Globus pallidus (tissue), 1 donor: ENCODE data around the gene RNF19B.

Experiments
- DNase-seq: peaks from one replicate; pipeline ENCODE4 v3.0.0-alpha.2; 2015; ENCODE audit warnings: low spot score

RNF19B gene

GRCh38 chr1:32900371-32900955 is 64.1 kb downstream of the RNF19B start:
- no peak for DNase-seq

DNA sequence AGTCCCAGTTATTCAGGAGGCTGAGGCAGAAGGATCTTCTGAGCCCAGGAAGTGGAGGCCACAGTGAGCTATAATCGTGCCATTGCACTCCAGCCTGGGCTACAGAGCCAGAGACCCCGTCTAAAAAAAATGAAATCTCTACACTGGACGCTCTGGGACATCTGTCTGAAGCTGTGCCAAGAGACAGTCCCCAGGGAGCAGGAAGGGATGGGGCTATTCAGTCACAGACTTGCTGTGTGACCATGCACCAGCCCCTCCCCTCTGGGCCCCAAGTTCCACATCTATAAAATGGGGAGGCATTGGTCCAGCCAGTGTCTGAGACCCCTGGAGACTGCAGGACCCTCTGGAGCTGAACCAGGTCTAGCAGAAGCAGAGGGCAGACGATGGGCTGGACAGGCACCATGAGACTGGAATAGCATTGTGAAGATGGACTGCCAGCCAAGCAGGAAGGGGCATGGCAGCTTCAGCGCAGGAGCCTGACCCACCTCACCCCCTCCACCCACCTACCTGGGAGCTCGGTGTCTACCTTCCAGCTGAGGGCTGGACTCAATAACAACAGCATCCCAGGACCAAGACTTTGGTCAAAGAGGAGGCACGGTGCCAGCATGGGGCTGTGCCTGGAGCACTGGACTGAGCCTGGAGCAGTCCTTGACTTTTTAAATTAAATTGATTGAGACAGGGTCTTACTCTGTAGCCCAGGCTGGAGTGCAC is 64.9 kb downstream of the RNF19B start:
- DNase-seq: no peak

- DNase-seq: no peak
These were observed 65.7 kb downstream of the RNF19B start for GRCh38 chr1:32898958-32899357.

DNA sequence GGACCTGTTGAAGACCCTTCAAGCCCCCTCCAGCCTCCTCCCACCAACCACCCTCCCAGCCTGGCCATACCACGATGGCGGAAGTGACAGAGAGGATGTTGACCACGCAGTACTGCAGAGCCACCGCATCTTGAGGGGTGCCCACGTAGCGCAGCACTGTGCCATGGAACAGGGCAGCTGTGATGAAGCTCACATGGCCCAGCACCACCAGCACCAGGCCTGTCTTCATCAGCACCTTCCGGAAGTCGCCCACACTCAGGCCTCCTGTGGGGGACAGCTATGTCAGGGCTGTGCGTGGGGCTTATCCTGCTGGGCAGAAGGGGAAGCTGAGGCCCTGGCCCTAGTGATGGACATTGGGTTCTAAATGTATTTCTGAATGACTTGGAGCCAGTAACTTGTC is 66.6 kb downstream of the RNF19B start:
- no peak for DNase-seq

DNA sequence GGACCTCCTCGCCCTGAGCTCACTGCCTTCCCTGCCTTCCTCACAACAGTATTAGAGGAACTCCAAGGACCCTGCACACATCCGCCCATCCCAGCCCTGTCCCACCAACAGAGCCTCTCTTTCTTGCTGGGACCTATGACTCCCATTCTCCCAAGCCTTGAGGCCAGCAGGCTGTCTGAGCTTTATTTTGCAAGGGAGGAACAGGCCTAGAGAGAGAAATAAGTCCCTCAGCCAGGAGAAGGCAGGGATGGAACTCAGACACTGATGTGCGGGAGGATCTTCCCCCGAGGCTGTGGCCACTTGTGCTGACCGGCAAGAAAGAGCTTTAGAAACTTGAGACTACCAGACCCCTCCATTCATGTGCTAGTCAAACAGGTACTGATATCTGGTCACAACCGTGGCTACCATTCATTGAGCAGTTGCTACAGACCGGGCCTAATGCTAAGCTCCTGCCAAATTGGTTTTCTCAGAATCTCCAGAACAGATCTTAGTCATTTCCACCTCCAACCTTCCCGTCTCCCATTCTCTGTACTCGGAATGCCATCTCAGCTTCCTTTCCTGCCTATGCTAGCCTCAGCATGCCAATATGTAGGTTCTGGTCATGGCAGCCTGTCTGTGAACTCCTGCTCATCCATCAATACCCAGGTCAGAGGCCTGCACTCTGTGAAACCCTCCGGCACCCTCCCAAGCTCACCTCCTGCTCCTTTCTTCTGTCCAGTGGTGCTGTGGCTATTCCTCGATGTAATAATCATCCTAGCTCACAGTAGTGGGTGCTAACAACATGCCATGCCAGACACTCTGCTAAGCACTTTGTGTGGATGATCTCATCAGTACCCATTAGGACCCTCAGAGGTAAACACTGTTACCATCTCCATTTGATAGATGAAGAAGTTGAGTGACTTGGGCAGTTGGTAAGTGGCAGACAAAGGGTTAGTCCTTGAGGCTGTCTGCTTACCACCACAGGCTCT is 67.2 kb downstream of the RNF19B start:
- DNase-seq: no peak

GRCh38 chr1:32896451-32896850 is 68.2 kb downstream of the RNF19B start:
- DNase-seq: no peak

GRCh38 chr1:32895325-32896215 is 69.0 kb downstream of the RNF19B start:
- DNase-seq: no peak

DNA sequence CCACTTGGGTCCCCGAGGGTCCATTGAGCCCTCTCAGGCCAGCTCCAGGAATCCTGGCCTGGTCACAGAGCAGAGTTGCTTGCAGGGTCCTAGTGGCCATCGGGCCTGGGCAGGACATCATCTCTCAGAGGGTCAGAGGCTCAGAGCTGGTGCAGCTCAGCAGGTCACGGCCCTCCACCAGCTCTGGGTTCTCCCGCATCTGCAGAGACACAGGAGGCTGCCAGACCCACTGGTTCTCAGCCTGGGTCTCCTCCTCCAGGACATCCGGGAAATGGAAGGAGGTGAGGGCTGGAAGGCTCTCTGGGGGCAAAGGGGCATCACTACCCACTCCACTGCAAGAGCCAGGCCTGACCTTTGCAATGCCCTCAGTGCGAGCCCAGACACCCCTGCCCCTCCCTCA is 69.9 kb downstream of the RNF19B start:
- no peak for DNase-seq

DNA sequence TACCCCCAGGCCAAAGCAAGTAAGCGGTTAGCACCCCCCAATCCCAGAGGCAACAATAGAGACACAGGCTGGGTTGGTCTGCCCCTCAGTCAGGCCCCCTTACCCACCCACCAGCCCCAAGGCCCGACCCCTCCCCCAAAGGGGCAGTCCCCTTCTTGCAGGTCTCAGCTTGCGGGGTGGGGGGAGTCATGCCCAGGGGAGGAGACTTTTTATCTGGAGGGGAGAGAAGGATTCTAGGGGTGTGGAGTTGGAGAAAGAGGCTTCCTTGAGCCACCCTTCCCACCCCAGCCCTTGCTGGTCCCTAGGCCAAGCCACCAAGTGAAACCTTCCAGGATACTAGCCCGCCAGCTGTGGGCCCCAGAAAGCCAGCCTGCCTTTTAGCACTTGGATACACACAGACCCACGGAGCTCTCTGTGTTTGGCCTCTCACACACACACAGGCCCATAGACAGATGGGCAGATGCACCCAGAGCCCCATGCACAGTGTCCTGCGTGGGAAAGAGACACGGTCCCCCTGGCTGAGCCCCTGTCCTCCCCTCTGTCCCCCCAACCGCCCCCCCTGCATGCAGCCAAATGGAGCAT is 70.5 kb downstream of the RNF19B start:
- DNase-seq: no peak

GRCh38 chr1:32893198-32894018 is 71.2 kb downstream of the RNF19B start:
- DNase-seq: peak; percentile 55

DNA sequence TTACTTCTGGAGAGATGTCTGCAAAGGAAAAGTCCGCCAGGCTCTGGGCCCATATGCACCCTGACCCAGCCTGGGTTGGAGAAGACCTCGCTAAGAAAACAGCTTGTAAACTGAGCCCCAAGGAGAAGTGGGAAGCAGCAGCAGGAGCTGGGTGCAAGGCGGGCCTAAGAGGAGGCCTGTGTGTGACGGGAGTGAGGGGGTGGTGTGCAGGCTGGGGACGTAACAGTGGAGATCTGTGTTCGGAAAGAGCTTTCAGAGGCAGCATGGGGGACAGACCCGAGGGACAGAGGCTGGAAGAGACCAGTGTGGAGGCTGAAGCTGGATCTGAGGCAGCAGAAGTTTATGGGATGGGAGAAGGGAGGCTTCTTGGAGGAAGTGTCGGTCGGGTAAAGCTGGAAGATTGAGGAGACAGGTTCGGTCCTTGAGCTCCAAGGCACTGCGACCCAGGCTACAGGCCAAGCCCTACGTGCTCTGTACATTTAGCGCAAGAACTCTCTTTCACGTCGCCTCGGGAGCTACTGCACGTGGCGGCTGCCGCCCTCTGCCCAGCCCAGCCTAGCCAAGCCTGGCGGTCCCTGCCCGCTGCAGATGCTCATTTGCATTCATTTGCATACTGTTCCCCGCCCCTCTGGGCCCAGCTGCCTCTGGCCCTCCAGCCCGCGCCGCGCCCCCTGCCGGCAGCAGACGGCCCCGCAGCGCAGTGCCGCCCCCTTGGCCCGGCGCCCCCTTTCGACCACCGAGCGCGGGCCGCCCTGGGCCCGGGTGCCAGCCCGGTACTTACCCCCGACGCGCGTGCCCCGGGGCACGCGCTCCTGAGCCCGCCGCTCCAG is 72.0 kb downstream of the RNF19B start:
- peak; percentile 86 for DNase-seq

- DNase-seq: no peak
These were observed 73.0 kb downstream of the RNF19B start for GRCh38 chr1:32891630-32892029.

DNA sequence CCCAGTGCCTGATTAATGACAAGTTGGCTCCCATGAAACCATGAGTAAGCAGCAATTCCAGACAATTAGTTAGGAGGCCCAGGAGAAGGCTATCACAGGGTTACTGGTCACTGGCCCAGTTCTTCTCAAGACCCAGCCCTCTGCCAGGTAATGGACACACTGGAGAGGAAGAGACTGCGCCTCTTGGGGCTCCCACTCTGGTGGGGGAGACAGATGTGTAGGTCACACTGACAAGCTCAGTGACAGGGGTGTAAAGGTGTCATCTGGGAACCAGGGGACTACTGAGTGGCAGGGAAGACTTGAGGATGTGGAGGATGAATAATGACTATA is 73.4 kb downstream of the RNF19B start:
- DNase-seq: no peak

DNA sequence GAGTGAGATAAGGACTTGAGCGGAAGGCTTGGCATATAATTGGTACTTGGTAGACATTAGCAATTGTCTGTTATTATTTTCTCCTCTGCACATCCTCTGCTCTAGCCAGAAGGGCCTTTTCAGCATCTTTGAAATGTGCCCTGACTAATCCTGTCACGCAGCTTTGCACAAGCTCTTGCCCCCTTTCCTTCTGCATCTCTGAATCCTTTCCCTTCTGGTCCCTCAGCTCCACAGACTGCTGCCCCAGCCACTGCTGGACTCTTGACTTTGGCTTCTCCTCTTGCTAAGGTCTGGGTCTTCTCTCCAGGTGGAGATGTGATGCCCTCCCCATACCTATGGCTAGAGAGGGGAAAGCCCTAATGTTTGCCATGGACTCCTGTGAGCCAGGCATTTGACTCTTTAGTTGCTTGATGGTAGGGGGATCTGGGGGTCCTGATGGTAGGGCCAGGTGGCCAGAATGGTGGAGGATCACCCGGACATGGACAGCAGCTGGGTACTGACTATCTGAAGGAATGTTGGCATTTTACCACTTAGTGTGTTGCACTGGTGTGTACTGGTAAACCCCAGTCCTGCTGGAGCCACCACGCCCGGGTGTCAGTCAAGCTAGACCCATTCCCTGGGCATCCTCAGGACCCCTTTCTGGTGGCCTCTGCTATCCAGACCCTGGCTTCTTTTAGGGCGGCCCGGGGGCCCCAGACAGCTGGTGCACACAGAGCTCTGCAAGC is 73.9 kb downstream of the RNF19B start:
- no peak for DNase-seq

DNA sequence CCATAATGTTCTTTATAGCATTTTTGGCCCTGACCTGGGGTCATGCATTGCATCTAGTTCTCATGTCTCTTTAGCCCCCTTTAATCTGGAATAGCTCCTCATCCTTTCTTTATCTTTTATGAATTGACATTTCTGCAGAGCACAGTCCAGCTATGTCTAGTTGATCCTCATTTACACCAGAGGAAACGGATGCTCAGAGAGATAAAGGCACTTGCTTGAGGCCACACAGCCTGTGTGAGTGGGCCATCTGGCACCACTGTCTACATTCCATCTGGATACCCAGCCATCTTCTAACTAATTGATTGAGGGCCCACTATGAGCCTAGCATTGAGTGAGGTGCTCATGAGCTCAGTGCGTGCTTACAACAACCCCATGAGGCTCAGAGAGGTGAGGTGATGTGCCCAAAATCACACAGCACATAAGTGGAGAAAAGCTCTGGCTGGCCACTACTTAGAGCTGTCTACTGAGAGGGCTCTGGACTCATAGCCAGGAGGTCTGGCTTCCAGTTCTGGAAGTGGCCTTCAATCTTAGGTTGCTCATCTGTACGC is 74.8 kb downstream of the RNF19B start:
- no peak for DNase-seq

- no peak for DNase-seq
These were observed 75.8 kb downstream of the RNF19B start for GRCh38 chr1:32888677-32889420.

DNA sequence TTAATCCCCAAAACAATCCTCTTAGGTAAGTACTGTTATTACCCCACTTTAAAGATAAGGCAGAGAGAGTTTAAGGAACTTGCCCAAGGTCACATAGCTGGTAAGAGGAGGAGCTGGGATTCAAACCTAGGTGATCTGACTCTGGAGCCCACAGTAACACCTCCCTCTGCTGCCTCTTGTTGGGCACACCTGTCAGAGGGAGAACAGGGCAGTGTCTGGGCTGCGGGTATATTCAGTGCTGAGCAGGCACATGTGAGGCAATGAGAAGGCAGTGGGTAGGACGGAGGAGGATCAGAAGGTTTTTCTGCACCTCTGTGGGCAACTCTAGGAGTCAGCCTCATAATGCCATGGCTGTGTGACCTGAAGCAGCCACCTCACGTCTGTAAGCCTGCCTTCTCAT is 76.5 kb downstream of the RNF19B start:
- no peak for DNase-seq

DNA sequence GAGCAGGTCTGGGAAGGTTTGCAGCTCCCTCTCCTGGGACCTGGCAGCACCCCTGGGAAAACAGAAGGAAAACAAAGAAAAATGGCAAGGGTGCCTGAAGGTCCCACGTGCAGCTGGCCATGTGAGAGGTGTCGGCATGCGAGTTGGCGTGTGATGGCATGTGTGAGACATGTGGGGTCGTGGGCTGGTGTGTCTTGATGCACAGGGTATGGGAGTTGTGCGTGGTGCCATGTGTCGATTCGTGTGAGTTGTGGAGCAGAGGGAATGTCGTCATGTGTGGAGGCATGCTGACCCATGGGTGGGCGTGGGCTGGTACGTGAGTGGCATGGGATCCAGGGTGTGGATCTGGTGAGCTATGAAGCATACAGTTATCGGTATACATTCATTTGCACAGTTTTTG is 77.0 kb downstream of the RNF19B start:
- DNase-seq: no peak
